Neutrophil (primary cell): Measurements from ENCODE around the gene MRPS26.

Experiments
- H3K27ac ChIP-seq: fragments of 200-600 bp; sonication (generic); 2 replicates; pipeline ENCODE4 v1.5.1; 2016; ENCODE audit warnings: mild to moderate bottlenecking, moderate library complexity
- H3K27me3 ChIP-seq: fragments of 200-600 bp; sonication (generic); 2 replicates; pipeline ENCODE4 v1.6.0; 2016; ENCODE audit warnings: mild to moderate bottlenecking
- H3K36me3 ChIP-seq: fragments of 200-600 bp; sonication (generic); 2 replicates; pipeline ENCODE4 v1.5.1; 2017
- H3K4me1 ChIP-seq, 2 experiments: fragments of 200-600 bp in 1 of 2; sonication (generic) in 1 of 2; 1 replicate in 1 of 2; 2 replicates in 1 of 2; pipeline versions ENCODE4 v1.5.1 to v1.6.1; 2013 to 2016; ENCODE audit warnings: low read depth in 1 of 2, low read length in 1 of 2, mild to moderate bottlenecking in 1 of 2, moderate library complexity in 1 of 2; ENCODE audit not compliant: control insufficient read depth in 1 of 2, insufficient read depth in 1 of 2
- H3K4me3 ChIP-seq, 2 experiments: fragments of 200-600 bp in 1 of 2; sonication (generic) in 1 of 2; 1 replicate in 1 of 2; 2 replicates in 1 of 2; pipeline ENCODE4 v1.5.1; 2013 to 2016; ENCODE audit warnings: low read depth in 1 of 2, low read length in 1 of 2, mild to moderate bottlenecking in 1 of 2, moderate library complexity in 1 of 2
- H3K9me3 ChIP-seq: fragments of 200-600 bp; sonication (generic); 2 replicates; pipeline ENCODE4 v1.5.1; 2016
- CTCF ChIP-seq: fragments of 200-600 bp; sonication (generic); IDR thresholded peaks from 2 replicates; pipeline ENCODE4 v1.5.1; 2016; ENCODE audit warnings: antibody characterized with exemption

Gene MRPS26

GRCh38 chr20:3045816-3046676, at the start of gene MRPS26:
Gene MRPS26, plus strand, starts transcription at chr20:3046052. Its CDS starts 17 bp downstream, at chr20:3046069.
- no peaks in the 10 kb centered on the region for H3K27me3 ChIP-seq
- TF ChIP-seq CTCF, result no peak

GRCh38 chr20:2998728-2999127, 47.1 kb upstream of the MRPS26 start:
- Histone ChIP-seq H3K4me1 (no peaks in the 10 kb centered on the region), H3K27ac (no peak overlapping the region)
- TF ChIP-seq CTCF, result no peak

More at GRCh38 chr20:3045816-3046676, at the start of gene MRPS26:
- peaks cover 18 to 20% of the 10 kb centered on the region in 2 experiments for H3K4me1 ChIP-seq
- peak within 1 kb of the TSS; percentile 73 to 93 for H3K4me3 ChIP-seq
- H3K9me3 ChIP-seq, result no peaks in the 10 kb centered on the region
- peak within 1 kb of the TSS; percentile 87 for H3K27ac ChIP-seq
- H3K36me3 ChIP-seq, result peaks cover 15% of the 10 kb centered on the region

GRCh38 chr20:3000852-3001523, 44.9 kb upstream of the MRPS26 start:
- Histone ChIP-seq H3K4me1 (no peaks in the 10 kb centered on the region), H3K4me3 (no peak overlapping the region), H3K27ac (no peak overlapping the region), H3K36me3 (peaks cover 26% of the 10 kb centered on the region), H3K27me3 (no peaks in the 10 kb centered on the region), H3K9me3 (no peaks in the 10 kb centered on the region)
- TF ChIP-seq CTCF, result no peak

More at GRCh38 chr20:2998728-2999127, 47.1 kb upstream of the MRPS26 start:
- Histone ChIP-seq H3K9me3 (no peaks in the 10 kb centered on the region), H3K36me3 (peaks cover 25% of the 10 kb centered on the region), H3K27me3 (no peaks in the 10 kb centered on the region), H3K4me3 (no peak overlapping the region)

GRCh38 chr20:3003416-3003815, 42.4 kb upstream of the MRPS26 start:
- no peak for TF ChIP-seq CTCF
- H3K27ac ChIP-seq, result no peak overlapping the region
- no peak overlapping the region for H3K4me3 ChIP-seq
- peaks cover 46% of the 10 kb centered on the region for H3K36me3 ChIP-seq
- H3K9me3 ChIP-seq, result no peaks in the 10 kb centered on the region
- no peaks in the 10 kb centered on the region for H3K4me1 ChIP-seq
- no peaks in the 10 kb centered on the region for H3K27me3 ChIP-seq

GRCh38 chr20:3010985-3011723, 34.7 kb upstream of the MRPS26 start:
- TF ChIP-seq CTCF, result no peak
- Histone ChIP-seq H3K9me3 (no peaks in the 10 kb centered on the region), H3K27me3 (no peaks in the 10 kb centered on the region), H3K4me3 (no peak overlapping the region), H3K27ac (no peak overlapping the region), H3K4me1 (no peaks in the 10 kb centered on the region), H3K36me3 (peaks cover 70% of the 10 kb centered on the region)
